DOHH2 (cell line): ENCODE measurements around the gene ASIC3.

Experiments used
- EZH2phosphoT487 ChIP-seq: fragments of 200-600 bp; sonication (generic); IDR thresholded peaks from 2 replicates; pipeline ENCODE4 v1.6.1; 2017; ENCODE audit warnings: borderline replicate concordance, mild to moderate bottlenecking, antibody characterized with exemption, low read length, moderate library complexity, mixed read lengths
- TF ChIP-seq, protein P1 (sequence below): fragments of 200-600 bp; sonication (generic); IDR thresholded peaks from one replicate; pipeline ENCODE4 v1.5.1; 2014; ENCODE audit warnings: antibody characterized with exemption, mild to moderate bottlenecking, low read depth, low read length; ENCODE audit not compliant: poor library complexity, severe bottlenecking

DNA sequence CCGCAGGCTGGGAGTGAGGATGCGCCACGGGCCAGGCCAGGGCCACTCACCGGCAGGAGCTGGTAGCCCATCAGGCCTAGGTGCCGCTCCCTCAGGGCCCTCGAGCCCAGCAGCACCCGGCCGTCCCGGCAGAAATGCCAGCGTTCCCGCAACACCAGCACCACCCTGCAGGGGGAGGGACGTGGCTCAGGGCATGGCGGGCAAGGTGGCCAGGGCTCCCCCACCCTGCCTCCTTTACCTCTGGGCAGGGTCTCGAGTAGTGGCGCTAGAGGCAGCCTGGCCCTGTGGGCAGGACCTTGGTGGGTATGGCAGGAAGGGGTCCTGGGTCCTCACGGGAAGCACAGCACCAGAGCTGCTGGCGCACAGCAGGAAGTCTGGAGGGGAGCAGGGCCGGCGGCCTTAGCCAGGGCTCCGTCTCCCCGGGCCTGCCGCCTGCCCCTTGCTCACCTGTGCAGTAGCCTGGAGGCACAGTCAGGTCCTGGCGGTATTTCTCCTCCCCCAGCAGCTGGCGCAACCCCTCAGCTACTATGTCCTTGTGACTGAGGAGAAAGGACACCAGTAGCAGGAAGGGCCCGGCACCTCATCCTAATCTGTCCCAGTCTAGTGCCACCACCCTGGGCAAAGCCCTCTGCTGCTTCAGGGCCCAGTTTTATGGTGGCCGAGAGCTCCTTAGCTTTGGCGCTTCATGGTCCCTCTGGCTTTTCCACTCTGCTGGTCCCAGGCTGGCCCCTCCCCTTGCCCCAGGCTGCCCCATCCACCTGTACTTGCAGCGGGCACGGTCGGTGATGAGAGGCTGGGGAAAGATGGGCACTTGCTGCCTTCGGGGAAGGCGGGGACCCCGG lies 28.8 kb downstream of the ASIC3 start:
- TF ChIP-seq, protein P1, sequence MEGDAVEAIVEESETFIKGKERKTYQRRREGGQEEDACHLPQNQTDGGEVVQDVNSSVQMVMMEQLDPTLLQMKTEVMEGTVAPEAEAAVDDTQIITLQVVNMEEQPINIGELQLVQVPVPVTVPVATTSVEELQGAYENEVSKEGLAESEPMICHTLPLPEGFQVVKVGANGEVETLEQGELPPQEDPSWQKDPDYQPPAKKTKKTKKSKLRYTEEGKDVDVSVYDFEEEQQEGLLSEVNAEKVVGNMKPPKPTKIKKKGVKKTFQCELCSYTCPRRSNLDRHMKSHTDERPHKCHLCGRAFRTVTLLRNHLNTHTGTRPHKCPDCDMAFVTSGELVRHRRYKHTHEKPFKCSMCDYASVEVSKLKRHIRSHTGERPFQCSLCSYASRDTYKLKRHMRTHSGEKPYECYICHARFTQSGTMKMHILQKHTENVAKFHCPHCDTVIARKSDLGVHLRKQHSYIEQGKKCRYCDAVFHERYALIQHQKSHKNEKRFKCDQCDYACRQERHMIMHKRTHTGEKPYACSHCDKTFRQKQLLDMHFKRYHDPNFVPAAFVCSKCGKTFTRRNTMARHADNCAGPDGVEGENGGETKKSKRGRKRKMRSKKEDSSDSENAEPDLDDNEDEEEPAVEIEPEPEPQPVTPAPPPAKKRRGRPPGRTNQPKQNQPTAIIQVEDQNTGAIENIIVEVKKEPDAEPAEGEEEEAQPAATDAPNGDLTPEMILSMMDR: no peak
- TF ChIP-seq EZH2phosphoT487: no peak
